PC-9 (cell line): ENCODE results near the gene RELL1. TPM values are rescaled to one million over a fixed set of nuclear protein-coding genes. Genes with fewer than 3 reads are reported as not detected.

Experiments used
- BruUV-seq: library from RNA; stranded (reverse); fragments of 400-500 nt; replicated peaks from 2 replicates; lab custom pipeline; 2021; lab: Mats Ljungman, UMichigan
- CTCF ChIA-PET: fragments of 300-600 bp; sonication (Branson Sonifier 250); formaldehyde crosslinking; loops from one replicate; lab custom pipeline; 2022; ENCODE audit warnings: antibody characterized with exemption; lab: Charles Lee
- POLR2A ChIA-PET: fragments of 300-600 bp; sonication (Branson Sonifier 250); formaldehyde crosslinking; loops from one replicate; lab custom pipeline; 2022; ENCODE audit warnings: antibody characterized with exemption; ENCODE audit not compliant: unreplicated experiment; lab: Charles Lee
- DNase-seq, 2 experiments: peaks; one replicate each; pipeline versions ENCODE4 v3.0.0 to v3.0.0-alpha.2; 2015 to 2022; ENCODE audit warnings: mixed read lengths in 1 of 2
- H2AFZ ChIP-seq: fragments of 200-600 bp; sonication (generic); 2 replicates; pipeline ENCODE4 v1.8.1; 2017; ENCODE audit warnings: antibody characterized with exemption
- H3F3A ChIP-seq: fragments of 200-600 bp; sonication (generic); 2 replicates; pipeline ENCODE4 v1.8.1; 2017; ENCODE audit warnings: antibody characterized with exemption, mild to moderate bottlenecking, low read depth; ENCODE audit not compliant: insufficient read depth
- H3K27ac ChIP-seq: fragments of 200-600 bp; sonication (generic); 2 replicates; pipeline ENCODE4 v1.6.1; 2016; ENCODE audit warnings: mixed run types
- H3K27me3 ChIP-seq: fragments of 200-600 bp; sonication (generic); 2 replicates; pipeline ENCODE4 v1.6.1; 2016; ENCODE audit warnings: low read depth, mixed run types; ENCODE audit not compliant: insufficient read depth
- H3K36me3 ChIP-seq: fragments of 200-600 bp; sonication (generic); 2 replicates; pipeline ENCODE4 v1.6.1; 2016; ENCODE audit warnings: low read depth, mixed run types
- H3K4me1 ChIP-seq: fragments of 200-600 bp; sonication (generic); replicated peaks from 2 replicates; pipeline ENCODE4 v1.6.1; 2016; ENCODE audit warnings: mixed run types; ENCODE audit not compliant: insufficient read depth
- H3K4me2 ChIP-seq: fragments of 200-600 bp; sonication (generic); 2 replicates; pipeline ENCODE4 v1.6.1; 2017; ENCODE audit warnings: mixed run types
- H3K4me3 ChIP-seq: fragments of 200-600 bp; sonication (generic); 2 replicates; pipeline ENCODE4 v1.6.1; 2016; ENCODE audit warnings: mixed run types
- H3K79me2 ChIP-seq: fragments of 200-600 bp; sonication (generic); 2 replicates; pipeline ENCODE4 v1.6.1; 2017; ENCODE audit warnings: low read depth, mixed run types
- H3K9me2 ChIP-seq: fragments of 200-600 bp; sonication (generic); 2 replicates; pipeline ENCODE4 v1.8.1; 2017; ENCODE audit warnings: mild to moderate bottlenecking; ENCODE audit not compliant: insufficient read depth
- H3K9me3 ChIP-seq: fragments of 200-600 bp; sonication (generic); 2 replicates; pipeline ENCODE4 v1.8.1; 2016; ENCODE audit warnings: low read depth; ENCODE audit not compliant: insufficient read depth
- H4K20me1 ChIP-seq: fragments of 200-600 bp; sonication (generic); 2 replicates; pipeline ENCODE4 v1.8.1; 2017; ENCODE audit not compliant: insufficient read depth
- EZH2 ChIP-seq: fragments of 200-600 bp; sonication (generic); IDR thresholded peaks from 2 replicates; pipeline ENCODE4 v1.8.0; 2017; ENCODE audit warnings: antibody characterized with exemption, low read depth
- intact Hi-C: fragments of 100-400 bp; cut with micrococcal nuclease; formaldehyde crosslinking; loops from one replicate; pipeline ENCODE4 v1.10.0; 2022; ENCODE audit not compliant: unreplicated experiment
- total RNA-seq: library from RNA; stranded (reverse); gene quantifications from 2 replicates; pipeline ENCODE4 v1.2.3, GENCODE V29; 2021
- TF ChIP-seq, protein P1 (sequence below): fragments of 200-600 bp; sonication (generic); conservative IDR thresholded peaks from 2 replicates; pipeline ENCODE4 v1.6.1; 2017; ENCODE audit warnings: mixed run types, antibody characterized with exemption, mild to moderate bottlenecking, moderate library complexity

Gene RELL1
- total RNA-seq, 1 experiment from 2014 or later = 18.5 TPM

DNA sequence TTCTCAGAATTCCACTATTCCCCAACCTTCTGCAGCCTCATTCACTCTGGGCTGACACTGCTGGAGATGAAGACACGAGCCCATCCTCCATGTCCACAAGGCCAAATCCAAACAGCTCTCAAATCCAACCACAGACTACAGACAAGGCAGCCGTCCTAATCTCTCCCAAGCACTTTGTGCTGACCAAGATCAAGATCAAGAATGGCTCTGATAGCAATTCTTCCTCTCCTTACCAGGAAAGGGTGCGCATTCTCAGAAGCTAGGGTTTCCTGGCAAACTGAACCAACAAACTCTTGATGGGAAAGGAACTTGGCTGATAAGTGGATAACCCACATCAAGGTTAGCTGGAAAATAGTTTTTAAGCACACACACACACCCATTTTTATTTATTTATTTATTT lies 26.5 kb downstream of the RELL1 start:
- no TSS peak for BruUV-seq
- no peak for TF ChIP-seq EZH2
- TF ChIP-seq, protein P1, sequence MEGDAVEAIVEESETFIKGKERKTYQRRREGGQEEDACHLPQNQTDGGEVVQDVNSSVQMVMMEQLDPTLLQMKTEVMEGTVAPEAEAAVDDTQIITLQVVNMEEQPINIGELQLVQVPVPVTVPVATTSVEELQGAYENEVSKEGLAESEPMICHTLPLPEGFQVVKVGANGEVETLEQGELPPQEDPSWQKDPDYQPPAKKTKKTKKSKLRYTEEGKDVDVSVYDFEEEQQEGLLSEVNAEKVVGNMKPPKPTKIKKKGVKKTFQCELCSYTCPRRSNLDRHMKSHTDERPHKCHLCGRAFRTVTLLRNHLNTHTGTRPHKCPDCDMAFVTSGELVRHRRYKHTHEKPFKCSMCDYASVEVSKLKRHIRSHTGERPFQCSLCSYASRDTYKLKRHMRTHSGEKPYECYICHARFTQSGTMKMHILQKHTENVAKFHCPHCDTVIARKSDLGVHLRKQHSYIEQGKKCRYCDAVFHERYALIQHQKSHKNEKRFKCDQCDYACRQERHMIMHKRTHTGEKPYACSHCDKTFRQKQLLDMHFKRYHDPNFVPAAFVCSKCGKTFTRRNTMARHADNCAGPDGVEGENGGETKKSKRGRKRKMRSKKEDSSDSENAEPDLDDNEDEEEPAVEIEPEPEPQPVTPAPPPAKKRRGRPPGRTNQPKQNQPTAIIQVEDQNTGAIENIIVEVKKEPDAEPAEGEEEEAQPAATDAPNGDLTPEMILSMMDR = no peak
- intact Hi-C loops = no loop called here
- H3K9me3 ChIP-seq = peaks cover 10% of the 10 kb centered on the region
- no peak for DNase-seq
- H3K79me2 ChIP-seq = no peaks in the 10 kb centered on the region
- H3K27ac ChIP-seq = no peak overlapping the region
- no peaks in the 10 kb centered on the region for H3K9me2 ChIP-seq
- no peaks in the 10 kb centered on the region for H3F3A ChIP-seq
- CTCF ChIA-PET = interaction anchor here (0.6 kb wide), 1 partner anchor 22 kb away, joined by 3 read pairs; no protein-coding TSS in a partner anchor
- no peak overlapping the region for H3K4me3 ChIP-seq
- H3K27me3 ChIP-seq = no peaks in the 10 kb centered on the region
- H3K4me2 ChIP-seq = no peak overlapping the region
- H2AFZ ChIP-seq = no peak overlapping the region
- H3K4me1 ChIP-seq = 0 out of 2 replicates have a peak, but pooled peaks cover 6% of the 10 kb centered on the region
- H3K36me3 ChIP-seq = no peaks in the 10 kb centered on the region
- POLR2A ChIA-PET = no interaction called here
- H4K20me1 ChIP-seq = no peaks in the 10 kb centered on the region

DNA sequence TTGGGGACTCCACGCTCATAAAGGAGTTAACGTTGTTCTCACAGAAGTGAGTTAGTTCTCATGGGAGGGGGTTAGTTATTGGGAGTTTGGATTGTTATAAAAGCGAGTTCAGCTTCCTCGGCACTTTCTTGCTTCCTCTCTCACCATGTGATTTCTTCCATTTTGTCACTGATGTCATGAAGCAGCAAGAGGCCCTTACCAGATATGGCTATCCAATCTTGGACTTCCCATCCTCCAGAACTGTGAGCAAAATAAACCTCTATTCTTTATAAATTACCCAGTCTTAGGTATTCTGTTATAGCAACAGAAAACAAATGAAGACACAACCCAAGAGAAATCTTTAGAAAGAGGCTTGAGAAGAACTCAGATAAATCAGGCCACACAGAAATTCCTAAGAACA lies 29.5 kb downstream of the RELL1 start:
- TF ChIP-seq, protein P1 = no peak
- no peak for TF ChIP-seq EZH2
- intact Hi-C loops = no loop called here
- Histone ChIP-seq H4K20me1 (no peaks in the 10 kb centered on the region), H2AFZ (no peak overlapping the region), H3K9me3 (peaks cover 13% of the 10 kb centered on the region), H3K4me1 (peaks cover 24% of the 10 kb centered on the region), H3K27me3 (no peaks in the 10 kb centered on the region), H3K4me2 (no peak overlapping the region), H3K4me3 (no peak overlapping the region), H3F3A (peaks cover 8% of the 10 kb centered on the region; the same call in 1 of the 2 replicates), H3K79me2 (no peaks in the 10 kb centered on the region), H3K9me2 (no peaks in the 10 kb centered on the region), H3K36me3 (no peaks in the 10 kb centered on the region), H3K27ac (no peak overlapping the region)
- DNase-seq = no peak
- CTCF ChIA-PET = no interaction called here
- POLR2A ChIA-PET = no interaction called here
- BruUV-seq = no TSS peak

DNA sequence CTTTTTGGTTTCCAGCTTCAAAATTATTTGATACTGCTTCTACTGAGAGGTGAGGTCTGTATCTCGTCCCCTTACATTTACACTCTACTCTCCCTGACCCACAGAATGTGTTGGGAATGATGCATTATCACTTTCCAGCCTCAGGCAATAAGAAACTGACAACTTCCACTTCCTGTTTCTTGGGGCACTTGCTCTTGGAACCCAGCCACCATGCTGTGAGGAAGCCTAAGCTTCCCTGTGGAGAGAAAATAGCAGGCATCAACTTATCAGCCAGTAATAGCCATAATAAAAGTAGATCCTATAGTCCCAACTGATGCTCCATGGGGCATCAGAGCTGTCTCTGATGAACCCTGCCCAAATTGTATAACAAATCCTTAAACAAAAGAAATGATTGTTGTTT lies 32.6 kb downstream of the RELL1 start:
- H2AFZ ChIP-seq = no peak overlapping the region
- peaks cover 13% of the 10 kb centered on the region for H3K9me3 ChIP-seq
- no peaks in the 10 kb centered on the region for H3K36me3 ChIP-seq
- H4K20me1 ChIP-seq = no peaks in the 10 kb centered on the region
- no peaks in the 10 kb centered on the region for H3K27me3 ChIP-seq
- peaks cover 28% of the 10 kb centered on the region for H3K4me1 ChIP-seq
- ChIA-PET CTCF (interaction anchor here (1.2 kb wide), 1 partner anchor 200 kb away, joined by 3 read pairs; a partner anchor contains a TSS), POLR2A (interaction anchor here (0.7 to 1.2 kb wide), 2 partner anchors 33 to 204 kb away, joined by 4 read pairs; partner anchors contain the start of gene RELL1)
- H3K27ac ChIP-seq = peak overlapping the region; percentile 20; the same call in 1 of the 2 replicates
- H3F3A ChIP-seq = peaks cover 8% of the 10 kb centered on the region; the same call in 1 of the 2 replicates
- TF ChIP-seq, protein P1 = no peak
- no peak for TF ChIP-seq EZH2
- intact Hi-C loops = no loop called here
- 0 out of 2 replicates have a peak overlapping the region, but pooled peaks have one; percentile 21 for H3K4me2 ChIP-seq
- H3K9me2 ChIP-seq = no peaks in the 10 kb centered on the region
- H3K4me3 ChIP-seq = no peak overlapping the region
- no TSS peak for BruUV-seq
- H3K79me2 ChIP-seq = no peaks in the 10 kb centered on the region
- peak in 1 of 2 experiments; percentile 38 for DNase-seq
